Activated gamma-delta T cell treated with anti-CD3 and anti-CD28 coated beads, Interleukin-2, amount 50 U/mL, for 16 hours (primary cell): Measurements from ENCODE around the gene UTP11.
"Not testable (repeated sequence)": the region's sequence is repeated elsewhere in the genome, so short reads cannot be mapped to it uniquely, and the experiment has no call there.

Experiments
- DNase-seq: peaks from one replicate; pipeline ENCODE4 v3.0.0-alpha.2; 2020; ENCODE audit warnings: low read depth

The UTP11 gene

GRCh38 chr1:38027201-38028104 lies 14.9 kb downstream of the UTP11 start:
- no peak for DNase-seq

GRCh38 chr1:38028105-38028591 lies 15.6 kb downstream of the UTP11 start:
- no peak for DNase-seq

GRCh38 chr1:38028671-38029070 lies 16.1 kb downstream of the UTP11 start:
- DNase-seq, result no peak

- no peak for DNase-seq
Observed at GRCh38 chr1:38029081-38029681, 16.6 kb downstream of the UTP11 start.

- DNase-seq, result no peak
Observed at GRCh38 chr1:38029685-38030511, 17.4 kb downstream of the UTP11 start.

GRCh38 chr1:38030596-38031512 lies 18.3 kb downstream of the UTP11 start:
- no peak for DNase-seq

- DNase-seq, result no peak
Observed at GRCh38 chr1:38031513-38031866, 19.0 kb downstream of the UTP11 start.

- DNase-seq, result not testable (repeated sequence)
Observed at GRCh38 chr1:38032992-38033391, 20.5 kb downstream of the UTP11 start.

GRCh38 chr1:38034871-38035270 lies 22.3 kb downstream of the UTP11 start:
- no peak for DNase-seq

GRCh38 chr1:38037221-38037939 lies 24.8 kb downstream of the UTP11 start:
- DNase-seq, result no peak

GRCh38 chr1:38038861-38039260 lies 26.3 kb downstream of the UTP11 start:
- DNase-seq, result no peak

- no peak for DNase-seq
Observed at GRCh38 chr1:38039331-38040088, 27.0 kb downstream of the UTP11 start.

GRCh38 chr1:38041936-38042834 lies 29.7 kb downstream of the UTP11 start:
- no peak for DNase-seq

GRCh38 chr1:38043036-38043747 lies 30.7 kb downstream of the UTP11 start:
- DNase-seq, result no peak

GRCh38 chr1:38044221-38045215 lies 32.0 kb downstream of the UTP11 start:
- no peak for DNase-seq

- DNase-seq, result no peak
Observed at GRCh38 chr1:38045401-38046332, 33.1 kb downstream of the UTP11 start.
